Hepatocyte (in vitro differentiated cells): ENCODE data around the gene OPCML. TPM values are rescaled to one million over a fixed set of nuclear protein-coding genes. Genes with fewer than 3 reads are reported as not detected.

Experiments
- DNase-seq: peaks from one replicate; pipeline ENCODE4 v3.0.0-alpha.2; 2016; ENCODE audit warnings: low spot score
- H2AFZ ChIP-seq: fragments of 200-600 bp; sonication (generic); 2 replicates; pipeline ENCODE4 v1.6.0; 2016; ENCODE audit warnings: antibody characterized with exemption, mild to moderate bottlenecking
- H3K27ac ChIP-seq: fragments of 200-600 bp; sonication (generic); 2 replicates; pipeline ENCODE4 v1.5.1; 2016; ENCODE audit warnings: mild to moderate bottlenecking
- H3K27me3 ChIP-seq: fragments of 200-600 bp; sonication (generic); 2 replicates; pipeline ENCODE4 v1.6.1; 2016
- H3K36me3 ChIP-seq: fragments of 200-600 bp; sonication (generic); replicated peaks from 2 replicates; pipeline ENCODE4 v1.5.1; 2016; ENCODE audit warnings: low read depth; ENCODE audit not compliant: insufficient read depth
- H3K4me1 ChIP-seq: fragments of 200-600 bp; sonication (generic); 2 replicates; pipeline ENCODE4 v1.5.1; 2016; ENCODE audit warnings: mild to moderate bottlenecking, moderate library complexity; ENCODE audit not compliant: insufficient read depth
- H3K4me2 ChIP-seq: fragments of 200-600 bp; sonication (generic); 2 replicates; pipeline ENCODE4 v1.6.0; 2016
- H3K4me3 ChIP-seq: fragments of 200-600 bp; sonication (generic); 2 replicates; pipeline ENCODE4 v1.5.1; 2016; ENCODE audit warnings: mild to moderate bottlenecking
- H3K79me2 ChIP-seq: fragments of 200-600 bp; sonication (generic); 2 replicates; pipeline ENCODE4 v1.6.0; 2017; ENCODE audit warnings: mild to moderate bottlenecking
- H3K9me2 ChIP-seq: fragments of 200-600 bp; sonication (generic); replicated peaks from 2 replicates; pipeline ENCODE4 v1.6.0; 2017; ENCODE audit warnings: mild to moderate bottlenecking; ENCODE audit not compliant: insufficient read depth
- H3K9me3 ChIP-seq: fragments of 200-600 bp; sonication (generic); 2 replicates; pipeline ENCODE4 v1.5.1; 2016; ENCODE audit warnings: low read depth, mild to moderate bottlenecking
- H4K20me1 ChIP-seq: fragments of 200-600 bp; sonication (generic); 2 replicates; pipeline ENCODE4 v1.6.0; 2016; ENCODE audit warnings: mild to moderate bottlenecking; ENCODE audit not compliant: insufficient read depth, poor library complexity, severe bottlenecking
- EZH2 ChIP-seq: fragments of 200-600 bp; sonication (generic); IDR thresholded peaks from 2 replicates; pipeline ENCODE4 v1.6.1; 2016; ENCODE audit warnings: antibody characterized with exemption, mild to moderate bottlenecking, borderline replicate concordance
- EZH2phosphoT487 ChIP-seq: fragments of 200-600 bp; sonication (generic); IDR thresholded peaks from one replicate; pipeline ENCODE4 v1.6.1; 2018; ENCODE audit warnings: antibody characterized with exemption, mild to moderate bottlenecking, low read depth, moderate library complexity; ENCODE audit not compliant: unreplicated experiment, severe bottlenecking
- WGBS: methylation state at CpG from one replicate; pipeline ENCODE4 v1.1.6; 2016; ENCODE audit warnings: low lambda C conversion rate; ENCODE audit errors: missing lambda C conversion rate; 5-methylcytosine and 5-hydroxymethylcytosine counted together
- polyA plus RNA-seq: library from polyadenylated mRNA; unstranded; fragments of >200 nt; fragmentation: Nextera tagmentation; extraction: Ambion mirVana; gene quantifications from 2 replicates; pipeline ENCODE4 v1.2.1, GENCODE V29; 2016
- total RNA-seq: library from RNA; depleted of rRNA; stranded (reverse); fragments of >200 nt; gene quantifications from 2 replicates; pipeline ENCODE4 v1.2.3, GENCODE V29; 2014
- TF ChIP-seq, protein P1 (sequence below): fragments of 200-600 bp; sonication (generic); IDR thresholded peaks from 2 replicates; pipeline ENCODE4 v1.5.1; 2016; ENCODE audit warnings: antibody characterized with exemption, mild to moderate bottlenecking; ENCODE audit not compliant: poor library complexity

Gene OPCML
- total and polyA plus RNA-seq, 2 experiments from 2014 or later = 0.37 to 0.98 TPM

DNA sequence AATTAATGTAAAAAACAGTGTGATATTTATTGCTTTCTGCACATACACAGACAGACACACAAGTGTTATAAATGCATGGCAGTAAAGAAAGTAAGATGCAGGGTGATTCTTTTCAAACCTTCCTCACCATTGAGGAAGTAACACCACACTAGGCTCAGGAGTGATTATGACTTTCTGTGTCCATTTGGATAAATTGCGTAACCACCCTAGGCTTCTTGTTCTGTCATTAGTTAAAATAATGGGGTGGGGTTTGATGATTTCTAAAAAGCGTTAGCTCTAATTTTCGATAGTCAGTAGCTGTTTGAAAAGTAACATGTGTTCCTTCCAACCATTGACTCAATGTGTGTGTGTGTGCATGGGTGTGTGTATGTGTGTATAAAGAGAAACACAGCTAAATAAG, 1081.7 kb downstream of the OPCML start:
- Histone ChIP-seq H3K36me3 (no peaks in the 10 kb centered on the region), H3K4me1 (no peaks in the 10 kb centered on the region), H3K27ac (no peak overlapping the region), H2AFZ (no peak overlapping the region), H3K4me3 (no peak overlapping the region), H3K9me3 (no peaks in the 10 kb centered on the region), H3K9me2 (no peaks in the 10 kb centered on the region), H3K4me2 (no peak overlapping the region), H3K27me3 (no peaks in the 10 kb centered on the region), H3K79me2 (no peaks in the 10 kb centered on the region), H4K20me1 (no peaks in the 10 kb centered on the region)
- TF ChIP-seq EZH2phosphoT487 = no peak
- TF ChIP-seq EZH2 = no peak
- DNase-seq = no peak
- WGBS = 94% methylated on average over 3 of the region's 3 CpGs

DNA sequence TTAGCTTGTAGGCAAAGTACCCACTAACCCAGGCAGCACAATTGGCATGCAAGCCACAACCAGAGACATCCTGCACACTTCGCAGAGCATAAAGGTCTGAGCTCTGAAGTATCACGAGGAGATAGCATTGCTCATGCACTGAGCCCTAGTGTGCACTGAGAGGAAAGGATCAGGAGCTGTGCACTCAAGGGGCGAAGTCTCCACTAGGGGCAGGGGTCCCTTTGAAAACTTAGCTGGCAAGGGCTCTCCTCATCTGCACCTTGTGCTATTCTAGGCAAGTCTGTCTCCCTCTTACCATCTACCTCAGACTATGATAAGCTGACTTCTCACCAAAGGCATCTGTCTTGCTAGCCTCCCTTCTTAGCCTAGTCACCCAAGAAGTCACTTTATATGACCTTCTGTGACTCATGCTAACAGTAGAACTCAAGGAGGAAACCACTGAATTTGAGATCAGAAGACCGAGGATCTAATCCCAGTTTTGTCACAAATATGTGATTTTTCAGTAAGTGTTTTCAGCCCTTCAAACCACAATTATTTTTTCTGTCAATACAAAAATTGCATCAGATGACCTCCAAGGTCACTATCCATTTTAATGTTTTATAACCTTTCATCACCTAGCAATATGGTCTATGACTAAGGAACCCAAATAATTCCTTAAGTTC, 1083.8 kb downstream of the OPCML start:
- no peaks in the 10 kb centered on the region for H3K9me2 ChIP-seq
- H3K4me2 ChIP-seq = no peak overlapping the region
- H3K9me3 ChIP-seq = no peaks in the 10 kb centered on the region
- H3K27ac ChIP-seq = no peak overlapping the region
- 86% methylated on average over 4 of the region's 4 CpGs for WGBS
- H3K27me3 ChIP-seq = no peaks in the 10 kb centered on the region
- no peaks in the 10 kb centered on the region for H3K4me1 ChIP-seq
- no peak for DNase-seq
- H3K79me2 ChIP-seq = no peaks in the 10 kb centered on the region
- H2AFZ ChIP-seq = no peak overlapping the region
- H4K20me1 ChIP-seq = no peaks in the 10 kb centered on the region
- no peaks in the 10 kb centered on the region for H3K36me3 ChIP-seq
- no peak overlapping the region for H3K4me3 ChIP-seq
- TF ChIP-seq EZH2 (no peak), EZH2phosphoT487 (no peak)
- TF ChIP-seq, protein P1, sequence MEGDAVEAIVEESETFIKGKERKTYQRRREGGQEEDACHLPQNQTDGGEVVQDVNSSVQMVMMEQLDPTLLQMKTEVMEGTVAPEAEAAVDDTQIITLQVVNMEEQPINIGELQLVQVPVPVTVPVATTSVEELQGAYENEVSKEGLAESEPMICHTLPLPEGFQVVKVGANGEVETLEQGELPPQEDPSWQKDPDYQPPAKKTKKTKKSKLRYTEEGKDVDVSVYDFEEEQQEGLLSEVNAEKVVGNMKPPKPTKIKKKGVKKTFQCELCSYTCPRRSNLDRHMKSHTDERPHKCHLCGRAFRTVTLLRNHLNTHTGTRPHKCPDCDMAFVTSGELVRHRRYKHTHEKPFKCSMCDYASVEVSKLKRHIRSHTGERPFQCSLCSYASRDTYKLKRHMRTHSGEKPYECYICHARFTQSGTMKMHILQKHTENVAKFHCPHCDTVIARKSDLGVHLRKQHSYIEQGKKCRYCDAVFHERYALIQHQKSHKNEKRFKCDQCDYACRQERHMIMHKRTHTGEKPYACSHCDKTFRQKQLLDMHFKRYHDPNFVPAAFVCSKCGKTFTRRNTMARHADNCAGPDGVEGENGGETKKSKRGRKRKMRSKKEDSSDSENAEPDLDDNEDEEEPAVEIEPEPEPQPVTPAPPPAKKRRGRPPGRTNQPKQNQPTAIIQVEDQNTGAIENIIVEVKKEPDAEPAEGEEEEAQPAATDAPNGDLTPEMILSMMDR = no peak

DNA sequence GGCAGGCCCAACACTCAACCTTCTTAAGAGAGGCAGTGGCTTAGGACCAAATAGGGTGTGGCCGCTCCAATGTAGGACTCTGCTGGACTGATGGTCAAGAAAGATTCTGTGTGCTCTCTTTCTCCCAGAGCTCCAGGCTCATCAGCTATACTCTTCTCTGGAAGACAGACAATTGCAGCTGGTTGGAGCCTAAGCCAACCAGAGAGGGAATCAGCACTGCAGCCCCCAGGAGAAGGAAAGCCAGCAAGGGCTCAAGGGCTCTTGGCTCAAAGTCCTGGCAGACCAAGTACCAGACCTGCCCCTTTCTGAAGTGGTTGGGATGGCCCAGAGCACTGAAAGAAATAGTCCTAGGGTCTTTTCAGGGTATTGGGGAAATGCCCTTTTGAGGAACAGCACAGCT, 1084.5 kb downstream of the OPCML start:
- 100% methylated on average over 1 of the region's 1 CpG for WGBS
- Histone ChIP-seq H3K36me3 (no peaks in the 10 kb centered on the region), H2AFZ (no peak overlapping the region), H3K9me2 (no peaks in the 10 kb centered on the region), H3K79me2 (no peaks in the 10 kb centered on the region), H3K27ac (no peak overlapping the region), H3K9me3 (no peaks in the 10 kb centered on the region), H3K4me1 (no peaks in the 10 kb centered on the region), H3K4me3 (no peak overlapping the region), H3K27me3 (no peaks in the 10 kb centered on the region), H3K4me2 (no peak overlapping the region), H4K20me1 (no peaks in the 10 kb centered on the region)
- DNase-seq = no peak
- TF ChIP-seq EZH2 (no peak), EZH2phosphoT487 (no peak)
- TF ChIP-seq, protein P1 = no peak

DNA sequence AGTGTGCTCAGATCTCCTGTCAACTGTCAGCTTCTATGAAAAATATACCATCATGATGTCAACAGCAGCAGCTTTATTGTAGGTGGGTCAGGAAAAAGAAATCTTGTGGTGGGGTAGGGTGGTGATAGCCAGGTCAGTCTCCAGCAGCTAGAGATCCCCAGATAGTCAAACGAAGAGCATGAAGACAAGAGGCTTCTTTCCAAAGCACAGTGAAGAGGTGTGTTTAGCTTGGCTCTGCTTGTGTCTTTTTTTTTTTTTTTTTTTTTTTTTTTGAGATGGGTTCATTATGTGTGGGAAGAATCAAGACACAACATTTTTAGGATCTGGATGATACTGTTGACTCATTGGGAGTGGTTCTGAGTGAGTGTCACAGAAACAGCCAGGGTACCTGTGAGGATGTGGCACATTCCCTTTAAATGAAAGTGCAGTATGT, 1086.4 kb downstream of the OPCML start:
- WGBS = 76% methylated on average over 1 of the region's 1 CpG
- Histone ChIP-seq H3K27ac (no peak overlapping the region), H3K4me2 (no peak overlapping the region), H3K36me3 (no peaks in the 10 kb centered on the region), H2AFZ (no peak overlapping the region), H3K4me3 (no peak overlapping the region), H3K79me2 (no peaks in the 10 kb centered on the region), H4K20me1 (no peaks in the 10 kb centered on the region), H3K4me1 (no peaks in the 10 kb centered on the region), H3K27me3 (no peaks in the 10 kb centered on the region), H3K9me2 (no peaks in the 10 kb centered on the region), H3K9me3 (no peaks in the 10 kb centered on the region)
- TF ChIP-seq, protein P1 = no peak
- TF ChIP-seq EZH2phosphoT487 = no peak
- no peak for TF ChIP-seq EZH2
- DNase-seq = no peak
